Activated CD4-positive, alpha-beta T cell treated with anti-CD3 and anti-CD28 coated beads, Interleukin-2, amount 50 U/mL, for 24 hours (primary cell): ENCODE results near the gene SPATA33.
A peak's percentile ranks its signal among the peaks of the same experiment; 100 is the strongest.

Experiments
- DNase-seq, 2 donors: peaks; one replicate each; pipeline ENCODE4 v3.0.0-alpha.2; 2020; ENCODE audit warnings: low read depth in 1 of 2, low spot score in 1 of 2

Gene SPATA33

DNA sequence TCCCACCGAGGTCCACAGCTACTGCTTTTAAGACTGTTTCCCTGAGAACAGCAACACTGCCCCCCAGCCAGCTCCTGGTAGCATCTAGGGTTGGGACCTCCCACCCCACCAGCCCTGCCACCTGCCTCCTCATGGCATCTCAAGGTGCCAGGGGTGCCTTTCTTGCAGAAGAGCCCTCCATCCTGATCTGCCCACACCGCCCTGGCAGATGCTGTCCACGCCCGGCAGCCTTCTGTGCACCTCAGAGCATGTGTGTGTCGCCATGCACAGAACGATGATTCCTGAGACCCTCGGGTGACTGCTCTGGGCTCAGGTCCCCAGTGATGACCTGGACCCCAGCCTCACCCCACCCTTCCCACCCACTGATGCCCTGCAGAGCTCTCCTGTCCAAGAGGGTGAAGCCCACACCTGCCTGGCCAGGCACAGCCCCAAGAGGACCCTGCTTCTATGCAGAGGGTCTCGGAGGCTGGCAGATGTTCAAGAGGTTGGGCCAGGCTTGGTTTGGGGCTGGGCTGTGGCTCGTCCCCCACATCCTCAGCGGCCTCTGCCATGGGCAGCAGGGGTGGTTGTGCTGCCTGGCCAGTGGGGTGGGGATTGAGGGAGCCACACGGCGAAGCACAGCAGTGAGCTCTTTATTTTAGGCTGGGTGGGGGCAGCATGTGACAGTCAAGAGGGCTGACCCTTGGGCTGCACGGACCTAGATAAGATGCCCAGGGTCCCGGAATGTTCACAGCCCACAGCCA is 49.1 kb downstream of the SPATA33 start:
- no peak for DNase-seq

DNA sequence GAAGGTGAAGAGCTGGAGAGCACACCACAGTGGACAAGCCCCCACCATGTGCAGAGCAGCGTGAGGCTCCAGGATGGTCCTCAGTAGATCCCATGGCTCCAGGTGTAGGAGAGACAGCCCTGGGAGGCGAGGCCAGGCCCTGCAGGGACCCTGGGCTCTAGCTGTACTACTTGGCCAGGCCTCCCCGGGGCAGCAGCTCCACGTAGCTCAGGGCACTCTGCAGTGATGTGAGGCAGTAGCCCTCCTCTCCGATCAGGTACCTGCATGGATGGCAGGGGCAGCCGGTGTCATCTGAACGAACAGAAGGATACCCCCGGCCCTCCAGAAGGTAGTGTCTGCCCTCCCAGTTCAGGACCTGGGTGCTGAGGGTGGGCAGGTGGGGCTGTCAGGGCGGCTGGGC is 50.1 kb downstream of the SPATA33 start:
- no peak for DNase-seq

- no peak for DNase-seq
Measured at GRCh38 chr16:89708481-89708931, 50.9 kb downstream of the SPATA33 start.

- no peak for DNase-seq
Measured at GRCh38 chr16:89709166-89709565, 51.5 kb downstream of the SPATA33 start.

- no peak for DNase-seq
Measured at GRCh38 chr16:89709716-89710432, 52.2 kb downstream of the SPATA33 start.

GRCh38 chr16:89710709-89711564 is 53.3 kb downstream of the SPATA33 start:
- DNase-seq, result no peak

- peak; percentile 72 to 83 for DNase-seq
Measured at GRCh38 chr16:89711601-89712273, 54.1 kb downstream of the SPATA33 start.

GRCh38 chr16:89712274-89712781 is 54.7 kb downstream of the SPATA33 start:
- no peak for DNase-seq

- DNase-seq, result no peak
Measured at GRCh38 chr16:89716493-89716892, 58.9 kb downstream of the SPATA33 start.

GRCh38 chr16:89716916-89717687 is 59.5 kb downstream of the SPATA33 start:
- DNase-seq, result no peak

GRCh38 chr16:89717688-89718505 is 60.3 kb downstream of the SPATA33 start:
- no peak for DNase-seq
